ENCODE results near the gene C19orf38.

Gene C19orf38

GRCh38 chr19:10815969-10816644 lies 32.1 kb upstream of the C19orf38 start:
- H3K9ac ChIP-seq (ENCODE audit: low read depth, low read length, poor library complexity, severe bottlenecking) = no peak overlapping the region
- no peaks in the 10 kb centered on the region for H3F3A ChIP-seq (ENCODE audit: low read depth)
- peaks cover 4% of the 10 kb centered on the region for H3K4me1 ChIP-seq (ENCODE audit: insufficient read depth, low read length, poor library complexity, severe bottlenecking)
- no peaks in the 10 kb centered on the region for H3K79me2 ChIP-seq (ENCODE audit: insufficient read depth, low read length)
- no peaks in the 10 kb centered on the region for H3K9me2 ChIP-seq (replicated peaks; ENCODE audit: low read depth, low read length)
- H3K4me3 ChIP-seq (ENCODE audit: low read length, poor library complexity, severe bottlenecking) = no peak overlapping the region
- H3K36me3 ChIP-seq (ENCODE audit: insufficient read depth, low read length) = peaks cover 43% of the 10 kb centered on the region; the same call in 1 of the 2 replicates
- TF ChIP-seq, protein P1, sequence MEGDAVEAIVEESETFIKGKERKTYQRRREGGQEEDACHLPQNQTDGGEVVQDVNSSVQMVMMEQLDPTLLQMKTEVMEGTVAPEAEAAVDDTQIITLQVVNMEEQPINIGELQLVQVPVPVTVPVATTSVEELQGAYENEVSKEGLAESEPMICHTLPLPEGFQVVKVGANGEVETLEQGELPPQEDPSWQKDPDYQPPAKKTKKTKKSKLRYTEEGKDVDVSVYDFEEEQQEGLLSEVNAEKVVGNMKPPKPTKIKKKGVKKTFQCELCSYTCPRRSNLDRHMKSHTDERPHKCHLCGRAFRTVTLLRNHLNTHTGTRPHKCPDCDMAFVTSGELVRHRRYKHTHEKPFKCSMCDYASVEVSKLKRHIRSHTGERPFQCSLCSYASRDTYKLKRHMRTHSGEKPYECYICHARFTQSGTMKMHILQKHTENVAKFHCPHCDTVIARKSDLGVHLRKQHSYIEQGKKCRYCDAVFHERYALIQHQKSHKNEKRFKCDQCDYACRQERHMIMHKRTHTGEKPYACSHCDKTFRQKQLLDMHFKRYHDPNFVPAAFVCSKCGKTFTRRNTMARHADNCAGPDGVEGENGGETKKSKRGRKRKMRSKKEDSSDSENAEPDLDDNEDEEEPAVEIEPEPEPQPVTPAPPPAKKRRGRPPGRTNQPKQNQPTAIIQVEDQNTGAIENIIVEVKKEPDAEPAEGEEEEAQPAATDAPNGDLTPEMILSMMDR (conservative IDR thresholded peaks at IDR 0.05; ENCODE audit: low read length) = no peak
- TF ChIP-seq EZH2phosphoT487 (IDR thresholded peaks at IDR 0.05; ENCODE audit: borderline replicate concordance) = no peak
- no peaks in the 10 kb centered on the region for H3K27me3 ChIP-seq (ENCODE audit: insufficient read depth, low read length, poor library complexity, severe bottlenecking)
- H3K9me3 ChIP-seq (ENCODE audit: insufficient read depth, low read depth, low read length) = no peaks in the 10 kb centered on the region
- H4K20me1 ChIP-seq (ENCODE audit: insufficient read depth, low read length, poor library complexity, severe bottlenecking) = no peaks in the 10 kb centered on the region
- no peak overlapping the region for H3K4me2 ChIP-seq (ENCODE audit: low read depth, low read length, poor library complexity, severe bottlenecking)
- H2AFZ ChIP-seq (ENCODE audit: low read length) = no peak overlapping the region

- peaks cover 45% of the 10 kb centered on the region; the same call in 1 of the 2 replicates for H3K36me3 ChIP-seq (ENCODE audit: insufficient read depth, low read length)
Measured at GRCh38 chr19:10816691-10817090, 31.5 kb upstream of the C19orf38 start.

GRCh38 chr19:10817291-10818038 lies 30.8 kb upstream of the C19orf38 start:
- Histone ChIP-seq H4K20me1 (ENCODE audit: insufficient read depth, low read length, poor library complexity, severe bottlenecking) (no peaks in the 10 kb centered on the region), H3K36me3 (ENCODE audit: insufficient read depth, low read length) (peaks cover 44% of the 10 kb centered on the region; the same call in 1 of the 2 replicates), H3K9me3 (ENCODE audit: insufficient read depth, low read depth, low read length) (no peaks in the 10 kb centered on the region), H3K4me3 (ENCODE audit: low read length, poor library complexity, severe bottlenecking) (no peak overlapping the region), H3K9me2 (replicated peaks; ENCODE audit: low read depth, low read length) (no peaks in the 10 kb centered on the region), H3K79me2 (ENCODE audit: insufficient read depth, low read length) (no peaks in the 10 kb centered on the region), H3K4me2 (ENCODE audit: low read depth, low read length, poor library complexity, severe bottlenecking) (no peak overlapping the region), H3K9ac (ENCODE audit: low read depth, low read length, poor library complexity, severe bottlenecking) (no peak overlapping the region), H2AFZ (ENCODE audit: low read length) (no peak overlapping the region), H3F3A (ENCODE audit: low read depth) (no peaks in the 10 kb centered on the region), H3K27me3 (ENCODE audit: insufficient read depth, low read length, poor library complexity, severe bottlenecking) (no peaks in the 10 kb centered on the region), H3K4me1 (ENCODE audit: insufficient read depth, low read length, poor library complexity, severe bottlenecking) (peaks cover 4% of the 10 kb centered on the region)
- TF ChIP-seq, protein P1 (conservative IDR thresholded peaks at IDR 0.05; ENCODE audit: low read length) = no peak
- no peak for TF ChIP-seq EZH2phosphoT487 (IDR thresholded peaks at IDR 0.05; ENCODE audit: borderline replicate concordance)

More at GRCh38 chr19:10816691-10817090, 31.5 kb upstream of the C19orf38 start:
- Histone ChIP-seq H3K4me3 (ENCODE audit: low read length, poor library complexity, severe bottlenecking) (no peak overlapping the region), H3F3A (ENCODE audit: low read depth) (no peaks in the 10 kb centered on the region), H3K79me2 (ENCODE audit: insufficient read depth, low read length) (no peaks in the 10 kb centered on the region), H3K9ac (ENCODE audit: low read depth, low read length, poor library complexity, severe bottlenecking) (no peak overlapping the region), H3K4me2 (ENCODE audit: low read depth, low read length, poor library complexity, severe bottlenecking) (no peak overlapping the region), H3K9me3 (ENCODE audit: insufficient read depth, low read depth, low read length) (no peaks in the 10 kb centered on the region), H3K9me2 (replicated peaks; ENCODE audit: low read depth, low read length) (no peaks in the 10 kb centered on the region), H3K27me3 (ENCODE audit: insufficient read depth, low read length, poor library complexity, severe bottlenecking) (no peaks in the 10 kb centered on the region), H4K20me1 (ENCODE audit: insufficient read depth, low read length, poor library complexity, severe bottlenecking) (no peaks in the 10 kb centered on the region), H3K4me1 (ENCODE audit: insufficient read depth, low read length, poor library complexity, severe bottlenecking) (peaks cover 4% of the 10 kb centered on the region), H2AFZ (ENCODE audit: low read length) (no peak overlapping the region)
- TF ChIP-seq, protein P1 (conservative IDR thresholded peaks at IDR 0.05; ENCODE audit: low read length) = no peak
- no peak for TF ChIP-seq EZH2phosphoT487 (IDR thresholded peaks at IDR 0.05; ENCODE audit: borderline replicate concordance)

All from Loucy (cell line).